GM18907 (cell line): Measurements from ENCODE around the gene SYT9.

Experiments
- ATAC-seq: cut with Tn5 transposase; IDR thresholded peaks from one replicate; pipeline ENCODE4 v1.9.1; 2021; ENCODE audit warnings: mild to moderate bottlenecking, moderate library complexity; ENCODE audit not compliant: unreplicated experiment

SYT9 gene, protein sequence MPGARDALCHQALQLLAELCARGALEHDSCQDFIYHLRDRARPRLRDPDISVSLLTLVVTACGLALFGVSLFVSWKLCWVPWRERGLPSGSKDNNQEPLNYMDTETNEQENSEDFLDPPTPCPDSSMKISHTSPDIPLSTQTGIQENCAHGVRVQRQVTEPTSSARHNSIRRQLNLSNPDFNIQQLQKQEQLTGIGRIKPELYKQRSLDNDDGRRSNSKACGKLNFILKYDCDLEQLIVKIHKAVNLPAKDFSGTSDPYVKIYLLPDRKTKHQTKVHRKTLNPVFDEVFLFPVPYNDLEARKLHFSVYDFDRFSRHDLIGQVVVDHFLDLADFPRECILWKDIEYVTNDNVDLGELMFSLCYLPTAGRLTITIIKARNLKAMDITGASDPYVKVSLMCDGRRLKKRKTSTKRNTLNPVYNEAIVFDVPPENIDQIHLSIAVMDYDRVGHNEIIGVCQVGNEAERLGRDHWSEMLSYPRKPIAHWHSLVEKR

DNA sequence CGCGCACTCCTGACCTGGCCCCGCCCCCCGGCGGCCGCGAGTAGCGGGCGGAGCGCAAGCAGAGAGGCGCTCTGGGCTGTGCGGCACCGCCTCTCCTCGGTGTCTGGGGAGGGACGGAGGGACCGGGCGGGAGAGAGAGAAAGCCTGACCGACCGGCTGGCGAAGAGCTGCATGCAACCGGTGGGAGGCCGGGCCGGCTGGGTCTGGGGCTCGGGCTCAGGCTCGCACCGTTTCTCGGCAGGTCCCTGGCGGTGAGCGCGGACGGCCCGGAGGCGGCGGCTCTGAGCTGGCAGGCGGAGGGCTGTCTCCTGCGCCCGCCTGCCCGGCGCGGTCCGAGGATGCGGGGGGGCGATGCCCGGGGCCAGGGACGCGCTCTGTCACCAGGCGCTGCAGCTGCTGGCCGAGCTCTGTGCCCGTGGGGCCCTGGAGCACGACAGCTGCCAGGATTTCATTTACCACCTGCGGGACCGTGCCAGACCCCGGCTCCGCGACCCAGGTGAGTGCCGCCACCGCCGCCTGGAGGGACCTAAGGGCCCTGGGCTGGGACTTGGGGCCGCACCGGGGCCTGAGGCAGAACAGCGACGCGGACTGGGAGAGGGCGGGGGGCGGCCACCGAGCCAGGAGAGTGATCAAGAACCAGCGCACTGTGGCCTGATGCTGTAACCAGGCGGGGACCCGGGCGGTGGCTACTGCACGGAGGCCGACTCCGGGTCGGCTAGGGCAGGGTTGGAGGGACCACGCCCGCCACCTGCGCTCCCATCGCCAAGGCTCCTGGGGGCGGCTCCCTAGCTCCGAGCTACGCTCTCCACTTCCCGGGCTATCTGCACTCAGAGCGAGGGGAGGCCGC, at the start of gene SYT9:
Gene SYT9, plus strand, starts transcription at position 69 of the 847 bp plus-strand sequence. Its CDS starts 283 bp downstream, at position 352.
- ATAC-seq = peak; percentile 76

DNA sequence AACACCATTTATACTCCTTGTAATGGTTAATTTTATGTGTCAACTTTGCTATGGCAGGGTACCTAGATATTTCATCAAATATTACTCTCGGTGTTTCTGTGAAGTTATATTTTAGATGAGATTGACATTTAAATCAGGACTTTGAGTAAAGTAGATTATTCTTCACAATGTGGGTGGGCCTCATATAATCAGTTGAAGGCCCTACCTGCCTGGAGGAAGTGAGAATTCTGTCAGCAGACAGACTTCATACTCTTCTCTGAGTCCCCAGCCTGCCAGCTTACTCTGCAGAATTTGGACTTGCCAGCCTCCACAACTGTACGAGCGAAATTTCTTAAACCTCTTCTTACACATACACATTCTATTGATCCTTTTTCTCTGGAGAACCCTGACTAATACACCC, 49.3 kb upstream of the SYT9 start:
- no peak for ATAC-seq

DNA sequence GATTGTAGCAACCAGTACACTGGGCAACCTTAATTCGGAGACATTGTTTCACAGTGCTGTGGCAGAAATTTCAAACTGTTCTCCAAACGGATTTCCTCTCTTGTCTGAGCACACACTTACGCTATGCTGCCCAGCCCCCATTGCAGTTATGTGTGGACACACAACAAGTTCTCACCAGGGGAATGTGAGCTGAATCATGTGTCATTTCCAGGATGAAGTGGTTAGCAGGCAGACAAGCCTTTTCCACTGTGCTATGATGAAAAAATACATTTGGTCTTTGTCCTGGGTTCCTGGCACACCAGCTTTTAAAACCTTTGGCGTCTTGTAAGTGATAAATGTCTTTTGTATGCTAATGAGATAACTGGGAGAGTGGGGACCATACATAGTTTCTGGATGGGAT, 46.9 kb upstream of the SYT9 start:
- no peak for ATAC-seq

DNA sequence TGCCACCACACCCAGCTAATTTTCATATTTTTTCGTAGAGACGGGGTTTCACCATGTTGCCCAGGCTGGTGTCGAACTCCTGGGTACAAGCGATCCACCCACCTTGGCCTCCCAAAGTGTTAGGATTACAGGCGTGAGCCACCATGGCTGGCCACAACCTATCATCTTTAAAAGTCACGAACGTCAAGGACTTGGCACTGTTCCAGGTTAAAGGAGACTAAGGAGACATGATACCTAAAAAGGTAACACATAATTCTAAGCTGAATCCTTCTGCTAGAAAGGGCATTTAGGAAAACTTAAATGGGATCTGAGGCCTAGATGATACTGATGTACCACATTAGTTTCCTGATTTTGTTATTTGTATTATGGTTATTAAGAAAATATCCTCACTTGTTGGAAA, 43.3 kb upstream of the SYT9 start:
- ATAC-seq = no peak

DNA sequence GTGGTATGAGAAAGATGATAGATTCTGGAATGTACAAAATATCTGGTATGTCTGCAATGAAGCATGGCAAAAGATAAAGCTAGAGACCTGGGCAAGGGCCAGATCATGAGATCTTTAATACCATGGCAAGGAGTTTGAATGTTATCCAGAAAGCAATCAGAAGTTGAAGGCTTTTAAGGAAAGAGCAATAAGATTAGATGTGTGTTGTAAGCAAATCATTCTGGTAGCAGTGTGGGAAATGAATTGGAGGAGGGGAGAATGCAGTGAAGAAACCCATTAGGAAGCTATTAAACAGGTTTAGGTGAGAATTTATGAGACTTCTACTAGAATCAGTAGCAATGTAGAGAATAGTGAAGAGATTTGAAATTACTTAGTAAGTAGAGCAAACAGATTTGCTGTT, 32.2 kb upstream of the SYT9 start:
- ATAC-seq = no peak

DNA sequence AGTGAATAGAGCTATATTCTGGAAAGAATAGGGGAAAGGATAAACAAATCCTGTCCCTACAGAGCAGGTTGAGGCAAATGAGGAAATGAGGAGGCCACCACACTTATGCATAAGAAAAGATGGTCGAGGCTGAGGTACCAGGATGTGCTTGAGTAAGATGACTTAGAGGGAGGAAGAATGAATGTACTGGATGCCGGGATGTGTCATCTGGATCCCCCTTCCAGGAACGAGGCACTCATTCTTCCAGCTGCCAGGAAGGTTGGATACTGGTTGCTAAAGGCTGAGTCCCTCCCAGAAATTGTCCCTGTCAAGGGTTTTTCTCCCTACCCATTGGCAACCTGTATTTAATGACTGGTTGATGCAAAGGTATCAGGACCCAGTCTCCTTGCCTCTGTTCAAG, 31.1 kb upstream of the SYT9 start:
- ATAC-seq = no peak

DNA sequence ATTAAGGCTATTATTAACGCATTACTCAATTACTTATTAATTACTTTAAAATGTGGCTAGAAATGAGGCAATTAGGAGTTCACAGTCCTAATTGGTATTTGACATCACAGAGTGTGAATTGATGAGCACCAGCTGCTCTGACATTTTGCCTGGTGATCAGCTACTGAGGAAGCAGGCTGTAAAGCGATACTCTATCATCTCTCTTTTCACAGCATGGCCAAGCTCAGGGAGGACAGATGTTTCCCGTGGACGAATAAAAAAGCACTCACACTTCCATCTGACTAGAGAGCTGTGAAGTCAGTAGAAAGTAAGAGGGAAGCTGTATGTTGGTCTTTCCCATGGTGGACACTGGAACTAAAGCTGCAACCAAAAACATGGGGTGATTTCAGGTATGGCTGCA, 29.1 kb upstream of the SYT9 start:
- no peak for ATAC-seq

DNA sequence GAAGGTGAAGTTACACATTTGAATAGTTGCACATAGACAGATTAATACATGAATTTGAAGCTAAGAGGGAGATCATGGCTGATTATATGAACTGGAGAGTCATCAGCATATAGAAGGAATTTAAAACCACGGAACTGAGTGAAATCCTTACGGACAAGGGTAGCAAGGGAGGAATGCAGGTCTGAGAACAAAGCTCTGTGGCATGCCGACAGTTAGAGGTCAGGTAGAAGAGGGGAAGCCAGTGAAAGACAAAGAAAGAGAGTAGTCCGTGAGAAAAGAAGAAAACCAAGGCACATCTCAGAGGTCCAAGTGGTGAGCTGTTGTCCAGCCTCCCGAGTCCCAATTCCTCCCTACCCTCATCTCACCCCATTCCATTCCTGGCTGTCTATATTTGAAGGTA, 11.8 kb upstream of the SYT9 start:
- ATAC-seq = no peak

DNA sequence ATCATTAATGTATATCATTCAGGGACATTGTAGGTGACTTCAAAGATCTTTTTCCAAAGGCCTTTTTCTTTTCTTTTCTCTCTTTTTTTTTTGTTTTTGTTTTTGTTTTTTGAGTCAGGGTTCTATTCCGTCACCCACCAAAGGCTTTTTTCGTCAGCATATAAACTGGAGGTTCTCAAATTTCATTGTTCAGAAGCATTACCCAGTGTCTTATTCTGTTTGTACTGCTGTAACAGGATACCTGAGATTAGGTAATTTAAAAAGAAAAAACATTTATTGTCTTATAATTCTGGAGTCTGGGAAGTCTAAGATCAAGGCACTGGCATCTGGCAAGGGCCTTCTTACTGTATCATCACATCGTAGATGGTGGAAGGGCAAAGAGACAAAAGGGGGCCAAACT, 6.4 kb upstream of the SYT9 start:
- no peak for ATAC-seq

DNA sequence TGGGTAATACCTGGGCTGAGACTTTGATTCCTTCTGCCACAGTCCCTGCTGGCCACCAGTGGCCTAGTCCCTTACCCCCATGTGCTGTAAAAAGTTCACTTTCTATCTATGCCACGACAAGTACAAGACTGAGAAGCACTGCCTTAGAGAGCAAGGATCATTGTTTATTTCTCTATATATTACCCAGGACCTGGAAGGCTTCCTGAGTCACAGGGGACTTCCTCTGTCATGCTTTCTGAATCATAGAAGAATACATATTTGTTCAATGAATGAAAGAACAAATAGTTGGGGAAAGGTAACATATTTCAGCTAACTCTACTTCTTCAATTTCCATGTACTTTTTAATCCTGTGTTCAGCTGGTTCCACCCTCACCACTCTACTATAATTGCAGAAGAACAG, 5.5 kb upstream of the SYT9 start:
- ATAC-seq = no peak

DNA sequence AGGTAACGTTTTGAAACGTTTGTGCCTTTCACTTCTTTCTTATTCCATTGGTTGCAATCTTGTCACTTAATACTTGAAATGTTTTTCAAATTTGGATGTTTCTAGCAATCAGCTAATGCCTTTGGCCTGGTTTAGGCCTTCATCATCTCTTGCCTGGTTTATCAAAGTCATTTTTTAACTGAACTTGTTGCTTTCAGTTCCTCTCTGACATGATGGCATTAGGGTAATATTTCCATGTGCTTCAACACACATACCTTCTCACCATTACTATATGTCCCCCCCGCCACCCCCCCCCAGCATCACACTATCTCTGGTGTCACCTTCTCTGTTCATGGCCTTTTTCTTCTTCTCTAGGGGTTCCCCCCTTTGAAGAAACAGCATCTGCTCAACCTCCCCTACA, 1.5 kb upstream of the SYT9 start:
- no peak for ATAC-seq

DNA sequence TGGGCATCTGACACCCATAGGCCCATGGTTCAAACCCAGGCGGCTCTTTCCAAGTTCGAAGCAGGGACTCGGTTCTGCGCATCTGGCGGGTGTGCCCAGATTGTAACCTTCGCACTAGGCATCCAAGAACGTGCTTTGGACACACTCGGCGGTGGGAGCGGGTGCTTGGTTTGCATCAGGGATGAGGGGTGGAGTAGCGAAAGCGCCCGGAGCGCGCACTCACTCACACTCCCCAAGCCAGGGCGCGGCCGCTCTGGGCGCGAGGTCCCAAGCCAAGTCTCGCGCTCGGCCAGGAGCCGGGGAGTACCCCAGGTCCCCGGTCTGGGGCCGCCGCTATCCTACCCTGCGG, 243 bp upstream of the SYT9 start:
- no peak for ATAC-seq

DNA sequence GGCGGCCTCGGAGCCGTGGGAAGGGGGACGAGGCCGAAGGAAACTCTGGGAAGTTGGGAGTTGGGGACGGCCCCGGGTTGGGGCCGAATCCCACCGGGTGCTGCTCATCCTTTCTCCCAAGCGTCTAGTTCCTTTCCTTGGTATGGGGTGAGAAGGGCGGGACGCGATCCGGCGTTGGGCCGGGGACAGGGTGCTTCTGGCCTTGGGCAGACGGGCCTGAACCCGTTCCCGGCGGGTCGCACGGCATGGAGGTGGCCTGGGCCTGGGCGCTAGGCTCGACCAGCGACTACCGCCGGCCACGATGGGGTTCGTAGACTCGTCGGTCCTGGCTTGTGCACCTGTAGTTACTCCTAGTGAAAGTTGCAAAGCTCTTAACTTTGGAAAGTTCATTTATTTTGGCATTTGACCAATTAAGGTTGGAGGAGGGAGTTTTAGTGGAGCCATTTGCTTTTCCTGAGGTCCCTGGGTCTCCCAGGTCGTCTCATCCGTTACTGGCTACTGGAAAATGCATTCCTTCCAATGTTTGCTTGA, 1.0 kb downstream of the SYT9 start:
- ATAC-seq = no peak

DNA sequence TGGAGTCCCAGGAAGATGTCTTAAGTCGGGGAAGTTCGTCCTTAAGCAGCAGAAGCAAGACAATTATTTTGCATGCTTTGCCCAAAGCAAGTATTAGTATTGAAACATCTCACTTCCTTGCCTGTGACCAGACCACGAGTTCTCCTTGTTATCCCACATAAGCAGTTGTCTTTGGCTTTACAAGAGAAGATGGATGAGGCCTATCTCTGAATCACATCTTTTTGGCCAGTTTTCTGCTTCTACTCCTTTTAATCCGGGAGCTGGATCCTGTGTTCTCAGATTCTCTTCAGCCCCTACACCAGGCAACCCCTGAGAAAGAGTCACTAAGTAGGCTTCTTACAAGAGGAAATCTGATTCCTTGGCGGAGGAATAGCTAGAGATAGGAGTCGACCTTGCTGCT, 2.1 kb downstream of the SYT9 start:
- no peak for ATAC-seq

DNA sequence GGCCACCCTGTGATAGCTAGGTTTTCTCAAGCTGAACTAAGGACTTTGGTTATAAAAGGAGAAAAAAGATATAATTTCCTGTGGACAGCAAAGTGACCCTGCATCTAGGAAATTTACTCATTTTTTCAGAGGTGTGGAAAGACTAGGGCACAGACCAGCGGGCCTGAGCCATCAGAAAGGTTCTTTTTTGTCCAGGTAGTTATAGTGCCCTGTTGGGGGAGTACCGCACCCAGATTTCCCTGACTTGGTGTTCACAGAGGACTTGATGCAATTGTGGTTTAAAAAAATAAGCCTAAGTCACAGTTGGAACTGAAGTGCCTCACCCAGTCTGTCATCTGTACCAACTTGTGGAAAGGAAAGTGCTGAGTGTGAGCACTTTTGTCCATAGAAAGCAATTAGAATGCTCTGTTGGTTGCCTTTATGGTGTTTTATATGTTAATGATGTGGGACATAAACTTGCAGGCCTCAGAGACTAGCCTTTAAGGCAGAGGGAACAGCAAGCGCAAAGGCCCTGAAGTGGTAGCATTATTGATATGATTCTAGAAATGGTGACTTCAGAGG, 3.1 kb downstream of the SYT9 start:
- ATAC-seq = no peak

DNA sequence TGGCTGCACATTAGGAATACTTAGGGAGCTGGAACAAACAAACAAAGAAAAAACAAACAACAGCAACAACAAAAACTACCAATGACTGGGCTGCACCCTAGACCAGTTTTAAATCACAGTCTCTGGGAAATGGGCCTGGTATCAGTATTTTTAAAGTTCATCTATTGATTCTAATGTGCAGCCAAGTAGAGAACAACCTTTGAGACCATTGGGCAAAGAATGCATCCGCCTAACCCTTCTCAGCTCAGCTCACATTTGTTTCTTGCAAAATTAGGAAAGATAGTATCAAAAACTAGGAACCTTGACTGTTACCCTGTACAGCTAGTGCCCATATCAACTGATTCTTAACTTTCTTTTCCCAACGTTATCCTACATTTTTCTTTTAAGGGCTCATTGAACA, 5.2 kb downstream of the SYT9 start:
- no peak for ATAC-seq

DNA sequence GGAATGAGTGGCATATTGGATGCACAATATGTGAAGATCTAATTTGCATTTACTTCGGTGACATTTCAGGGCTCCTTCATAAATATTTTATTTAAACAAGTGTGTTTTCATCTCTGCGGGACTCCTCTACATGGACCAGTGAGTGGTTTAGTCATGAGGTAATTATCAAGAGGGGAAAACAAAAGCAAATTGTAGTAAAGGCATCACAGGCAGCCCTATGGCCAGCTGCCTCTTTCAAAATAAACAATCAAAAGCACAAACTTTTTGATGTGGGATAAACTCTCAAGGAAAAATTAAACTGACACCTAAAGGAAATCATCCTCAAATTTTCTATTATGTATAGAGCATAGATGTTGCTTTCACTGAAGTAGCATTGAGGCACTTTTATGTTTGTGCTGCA, 6.0 kb downstream of the SYT9 start:
- ATAC-seq = no peak

DNA sequence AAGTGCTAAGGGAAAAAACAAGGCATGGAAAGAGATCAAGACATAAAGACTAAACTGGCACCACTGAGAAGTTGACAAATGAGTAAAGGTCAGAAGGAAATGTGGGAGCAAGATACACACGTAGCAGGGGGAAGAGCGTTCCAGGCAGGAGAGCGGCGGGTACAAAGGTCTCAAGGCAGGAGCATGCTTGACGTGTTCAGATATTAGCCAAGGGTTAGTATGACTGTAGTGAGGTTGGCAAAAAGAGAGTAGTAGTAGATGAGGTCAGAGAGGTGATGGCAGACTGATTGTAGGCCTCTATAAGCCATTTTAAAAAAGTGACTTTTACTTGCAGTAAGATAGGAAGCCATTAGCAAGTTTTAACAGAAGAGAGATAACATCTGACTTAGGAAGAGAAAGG, 9.9 kb downstream of the SYT9 start:
- ATAC-seq = no peak

DNA sequence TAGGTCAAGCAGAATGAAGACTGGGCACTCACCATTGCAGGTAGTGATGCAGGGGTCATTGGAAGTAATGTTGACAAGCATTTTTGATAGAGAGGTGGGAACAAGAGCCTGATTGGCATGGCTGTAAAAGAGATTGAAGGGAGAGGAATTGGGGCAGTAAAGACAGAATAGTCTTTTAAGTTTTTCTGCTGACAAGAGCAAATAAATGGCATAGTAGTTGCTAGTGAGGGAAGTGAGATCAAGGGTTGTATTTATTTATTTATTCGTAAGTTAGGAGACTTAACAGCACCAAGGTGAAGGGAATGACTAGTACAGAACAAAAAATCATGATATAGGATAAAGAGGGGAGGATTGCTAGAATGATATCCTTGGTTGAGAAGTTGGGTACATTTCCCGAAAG, 11.0 kb downstream of the SYT9 start:
- no peak for ATAC-seq

DNA sequence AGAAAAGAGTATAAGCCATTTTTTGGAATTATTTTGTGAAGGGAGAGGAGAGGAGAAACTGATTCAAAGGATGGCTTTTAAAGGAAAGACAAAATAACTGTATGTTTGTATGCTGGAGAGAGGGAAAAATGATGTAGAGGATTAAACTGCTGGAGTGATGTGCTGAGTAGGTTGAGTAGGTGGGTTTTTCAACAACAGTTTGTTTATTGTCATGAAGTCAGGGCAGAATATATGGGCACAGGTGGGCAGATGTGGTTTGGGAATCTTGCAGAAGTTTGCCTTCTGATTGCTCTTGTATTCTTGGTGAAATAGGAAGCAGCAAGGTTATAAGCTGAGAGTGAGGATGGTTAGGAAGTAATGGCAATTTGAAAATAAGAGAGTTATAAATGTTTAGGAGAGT, 12.1 kb downstream of the SYT9 start:
- ATAC-seq = no peak

DNA sequence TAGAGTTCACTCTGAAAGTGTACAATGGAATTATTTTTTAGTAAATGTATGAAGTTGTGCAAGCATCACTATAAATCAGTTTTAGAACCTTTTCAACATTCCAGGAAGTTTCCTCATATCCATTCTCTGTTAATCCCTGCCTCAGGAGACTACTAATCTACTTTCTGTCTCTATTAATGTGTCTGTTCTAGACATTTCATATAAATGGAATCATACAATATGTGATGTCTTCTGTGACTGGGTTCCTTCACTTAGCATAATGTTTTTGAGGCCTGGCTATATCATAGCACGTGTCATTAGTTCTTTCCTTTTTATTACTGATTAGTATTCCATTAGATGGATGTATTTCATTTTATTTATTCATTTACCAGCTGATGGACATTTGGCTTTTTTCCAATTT, 17.1 kb downstream of the SYT9 start:
- no peak for ATAC-seq
